Activated CD8-positive, alpha-beta memory T cell treated with anti-CD3 and anti-CD28 coated beads, Interleukin-2, amount 50 U/mL, for 48 hours (primary cell): Measurements from ENCODE around the gene FAM221B.
A peak's percentile ranks its signal among the peaks of the same experiment; 100 is the strongest.

Experiments used
- DNase-seq: peaks from one replicate; pipeline ENCODE4 v3.0.0-alpha.2; 2020

The FAM221B gene

DNA sequence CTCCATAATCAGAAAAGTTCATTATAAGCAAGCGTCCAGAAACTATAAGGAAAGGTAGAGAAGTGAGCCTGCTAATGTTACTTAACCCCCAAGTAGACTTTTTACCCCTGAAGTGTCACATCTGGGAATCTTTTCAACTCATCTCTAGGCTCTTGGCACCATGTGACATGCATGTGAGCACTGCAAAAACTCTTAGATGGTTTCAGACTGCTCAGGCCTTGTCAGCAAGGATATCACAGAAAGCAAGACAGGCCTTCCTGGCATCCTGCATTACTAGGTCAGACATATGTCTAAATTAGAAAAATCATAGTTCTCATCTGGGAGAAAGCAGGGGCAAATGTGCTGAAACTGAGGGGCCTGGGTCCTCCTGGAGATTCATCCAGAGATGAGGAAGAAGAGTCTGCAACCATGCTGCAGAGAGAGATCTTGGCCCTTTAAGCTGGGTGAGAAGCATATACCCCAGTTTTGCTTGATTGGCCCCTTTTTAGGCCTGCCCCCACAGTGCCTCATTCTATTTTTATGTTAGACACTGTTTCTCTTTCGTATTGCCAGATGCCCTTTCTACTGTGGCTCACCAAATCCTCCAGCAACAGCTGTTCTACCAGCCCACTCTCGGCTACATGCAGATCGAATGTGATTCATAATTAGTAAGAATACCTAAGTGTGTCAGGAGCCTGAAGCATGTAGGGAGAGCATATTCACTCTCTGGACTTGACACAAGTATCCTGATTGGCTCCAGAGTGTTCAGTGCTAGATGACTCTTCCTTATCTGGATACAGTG lies 19.4 kb upstream of the FAM221B start:
- DNase-seq, result peak; percentile 60

DNA sequence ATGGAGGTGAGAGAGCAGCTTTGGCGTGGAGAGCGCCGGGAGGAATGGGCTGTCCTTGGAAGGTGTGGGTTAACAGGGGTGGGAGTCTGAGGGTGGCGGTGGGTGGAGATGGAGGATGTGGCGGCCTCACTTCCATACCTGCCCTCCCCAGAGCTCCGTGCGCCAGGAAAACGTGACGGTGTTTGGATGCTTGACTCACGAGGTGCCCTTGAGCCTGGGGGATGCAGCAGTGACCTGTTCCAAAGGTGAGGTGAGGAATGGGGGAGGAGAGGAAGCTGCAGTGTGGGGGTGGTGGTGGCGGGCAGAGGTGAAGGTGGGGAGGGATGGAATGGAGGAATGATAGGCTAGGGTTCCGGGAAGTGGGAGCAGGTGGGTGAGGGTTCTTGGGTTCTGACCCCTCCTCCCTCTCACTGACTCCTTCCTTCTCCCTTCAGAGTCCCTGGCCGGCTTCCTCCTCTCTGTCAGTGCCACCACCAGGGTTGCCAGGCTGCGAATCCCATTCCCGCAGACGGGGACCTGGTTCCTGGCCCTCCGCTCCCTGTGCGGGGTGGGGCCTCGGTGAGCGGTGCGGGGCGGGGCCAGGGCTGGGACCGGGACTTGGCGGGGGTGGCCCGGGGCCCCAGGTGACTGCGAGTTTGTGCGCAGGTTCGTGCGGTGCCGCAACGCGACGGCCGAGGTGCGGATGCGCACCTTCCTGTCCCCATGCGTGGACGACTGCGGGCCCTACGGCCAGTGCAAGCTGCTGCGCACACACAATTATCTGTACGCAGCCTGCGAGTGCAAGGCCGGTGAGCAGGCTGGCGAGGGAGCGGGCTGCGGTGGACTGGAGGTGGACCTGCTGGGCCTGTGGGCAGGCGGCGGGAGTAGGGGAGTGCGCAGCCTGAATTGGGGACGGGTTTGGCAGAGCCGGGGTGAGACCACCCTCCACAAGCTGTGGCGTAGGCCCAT lies 17.6 kb upstream of the FAM221B start:
- no peak for DNase-seq

DNA sequence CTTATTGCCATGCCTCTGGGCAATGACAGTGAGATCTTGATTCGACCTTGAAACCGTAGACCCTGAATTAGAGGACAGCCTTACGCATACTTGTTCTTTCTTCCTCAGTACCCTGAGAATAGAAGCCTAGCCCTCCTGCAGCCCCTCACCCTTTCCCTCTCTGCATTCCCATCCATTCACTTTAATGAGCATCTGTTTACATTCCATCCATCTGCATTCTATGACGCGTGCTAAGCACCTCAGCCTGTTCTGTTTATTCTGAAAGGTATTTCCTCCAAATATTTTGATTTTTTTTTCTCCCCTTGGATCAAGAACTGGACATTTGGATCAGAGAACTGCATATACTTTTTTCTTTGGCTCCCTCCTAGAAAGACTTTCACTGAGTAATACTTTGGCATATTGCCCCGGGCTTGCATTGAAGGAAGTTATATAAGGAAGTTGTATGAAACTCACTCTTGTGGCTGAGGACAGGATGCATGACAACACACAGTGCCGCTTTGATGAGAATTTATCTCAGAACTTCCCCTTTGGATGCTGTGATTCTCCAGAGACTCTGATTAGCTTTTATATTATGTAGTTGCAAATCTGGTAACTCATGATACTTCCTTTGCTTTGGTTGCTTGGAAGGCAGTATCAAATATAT lies 16.2 kb upstream of the FAM221B start:
- DNase-seq, result no peak

DNA sequence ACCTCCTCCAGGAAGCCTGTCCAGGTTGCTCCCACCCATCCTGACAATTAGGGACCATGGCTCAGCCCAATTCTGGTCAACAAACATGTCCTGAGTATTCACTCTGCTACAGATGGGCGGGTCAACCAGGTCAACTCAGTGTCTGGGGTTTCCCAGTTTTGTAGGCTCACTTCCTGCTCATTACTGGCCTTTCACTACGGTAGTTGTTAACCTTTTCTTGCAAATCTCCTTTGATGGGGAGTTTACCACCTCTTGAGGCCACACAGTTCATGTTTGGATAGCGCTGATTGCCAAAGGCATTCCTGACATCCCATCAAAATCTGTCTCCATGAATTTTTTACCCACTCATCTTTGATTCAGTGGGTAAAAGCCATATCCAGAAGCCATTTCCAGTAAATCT lies 14.3 kb upstream of the FAM221B start:
- no peak for DNase-seq

DNA sequence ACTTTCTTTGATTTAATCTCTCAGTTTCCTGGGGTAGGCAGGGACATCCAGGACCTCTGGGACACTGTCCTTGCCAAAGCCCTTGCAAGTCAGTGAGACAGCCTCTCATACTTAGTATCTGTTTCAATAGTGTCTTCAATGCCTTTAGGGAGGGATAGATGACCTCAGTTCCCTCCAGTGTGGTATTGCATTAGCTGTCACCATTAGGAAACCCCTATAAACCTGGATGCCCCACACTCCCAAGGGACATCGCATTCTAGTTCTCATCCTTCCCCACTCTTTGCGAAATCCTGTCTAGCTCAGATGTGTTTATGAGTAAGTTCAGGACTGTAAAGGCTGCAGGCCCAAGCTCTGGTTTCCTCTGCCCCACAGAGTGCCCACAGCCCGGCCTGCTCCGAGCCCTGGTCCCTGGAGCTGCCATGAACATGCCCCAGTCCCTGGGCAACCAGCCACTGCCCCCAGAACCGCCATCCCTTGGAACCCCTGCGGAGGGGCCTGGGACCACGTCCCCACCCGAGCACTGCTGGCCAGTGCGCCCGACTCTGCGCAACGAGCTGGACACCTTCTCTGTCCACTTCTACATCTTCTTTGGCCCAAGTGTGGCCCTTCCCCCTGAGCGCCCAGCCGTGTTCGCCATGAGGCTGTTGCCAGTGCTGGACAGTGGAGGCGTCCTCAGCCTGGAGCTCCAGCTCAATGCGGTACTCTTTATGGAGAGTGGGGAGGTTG lies 13.7 kb upstream of the FAM221B start:
- no peak for DNase-seq

DNA sequence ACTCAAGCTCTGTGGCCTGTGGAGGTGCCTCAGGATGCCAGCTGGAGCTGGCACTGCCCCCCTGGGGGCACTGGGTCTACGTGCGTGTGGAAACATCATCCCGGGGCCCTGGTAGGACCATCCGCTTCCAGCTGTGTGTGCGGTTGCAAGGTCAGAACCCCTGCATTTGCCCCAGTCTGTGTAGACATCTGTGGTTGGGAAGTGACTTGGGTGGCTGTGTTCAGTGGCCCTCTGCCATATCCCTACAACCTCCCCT lies 13.0 kb upstream of the FAM221B start:
- DNase-seq, result no peak

DNA sequence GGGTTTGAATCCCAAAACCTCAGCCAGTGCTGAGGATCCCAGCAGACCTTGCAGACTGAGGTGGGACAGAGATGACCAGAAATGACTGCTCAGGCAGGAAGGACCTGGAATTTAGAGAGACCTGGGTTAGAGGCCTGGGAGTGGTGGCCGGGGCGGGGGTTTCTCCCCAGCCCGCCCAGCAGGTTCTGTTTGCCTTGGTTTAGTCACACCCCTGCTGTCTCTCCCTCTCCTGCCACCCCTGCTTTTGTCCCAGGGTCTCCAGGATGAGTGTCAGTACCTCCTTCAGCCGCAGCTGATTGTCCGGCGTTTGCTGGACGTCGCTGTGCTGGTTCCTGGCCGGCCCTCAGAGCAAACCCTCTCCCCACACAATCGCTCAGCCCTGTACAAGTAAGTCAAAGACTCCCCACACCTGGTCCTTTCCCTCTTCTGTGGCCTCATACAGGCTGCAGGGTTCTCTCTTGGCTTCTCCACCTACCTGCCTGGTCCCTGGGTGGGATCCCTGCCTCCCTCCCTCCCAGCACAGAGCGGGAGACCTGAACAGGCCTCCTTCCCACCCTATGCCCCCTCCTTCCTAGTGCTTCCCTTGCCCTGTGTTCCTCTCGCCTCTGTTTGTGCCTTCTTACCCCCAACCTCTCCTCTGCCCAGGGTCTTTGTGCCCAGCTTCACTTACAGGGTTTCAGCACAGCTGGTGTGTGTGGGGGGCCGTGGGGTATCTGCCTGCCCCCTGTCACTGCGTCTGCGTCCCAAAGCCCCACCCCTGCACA lies 12.5 kb upstream of the FAM221B start:
- DNase-seq, result no peak

DNA sequence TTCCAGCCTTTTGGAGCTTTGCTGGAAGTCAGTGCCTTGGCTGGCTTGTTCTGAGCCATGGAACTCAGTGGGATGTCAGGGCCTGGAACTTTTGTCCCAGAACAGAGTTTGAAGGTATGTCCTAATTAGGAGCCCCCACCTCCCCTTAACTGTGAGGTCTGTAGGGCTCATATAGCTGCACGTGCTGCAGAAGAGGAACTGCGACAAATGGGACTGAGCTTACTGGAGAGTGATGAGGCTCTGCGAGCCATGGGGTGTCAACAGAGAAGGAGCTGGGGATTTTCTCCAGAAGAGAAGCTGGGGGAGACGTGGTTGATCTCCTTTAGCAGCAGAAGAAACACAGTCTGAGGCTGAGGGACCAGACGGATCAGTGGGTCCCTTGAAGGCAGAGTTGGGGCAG lies 11.4 kb upstream of the FAM221B start:
- DNase-seq, result no peak

DNA sequence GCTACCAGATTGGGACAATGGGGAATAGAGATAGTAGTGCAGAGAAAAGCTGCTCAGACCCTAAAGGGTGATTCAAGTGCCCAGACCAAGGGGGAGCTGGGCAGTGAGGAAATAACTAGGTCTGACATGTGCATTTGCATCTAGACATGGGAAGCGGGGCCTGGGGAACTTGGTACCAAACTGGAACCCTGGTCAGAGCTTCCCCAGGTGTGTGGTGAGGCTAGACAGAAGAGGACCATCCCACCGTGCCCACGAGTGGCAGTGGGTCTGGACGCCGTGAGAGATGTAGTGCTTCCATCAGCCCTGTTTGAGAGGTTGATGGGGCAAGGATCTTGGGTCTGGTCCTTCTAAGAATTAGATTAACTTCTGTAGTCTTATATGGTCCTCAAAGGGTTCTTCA lies 8.1 kb upstream of the FAM221B start:
- DNase-seq, result no peak

DNA sequence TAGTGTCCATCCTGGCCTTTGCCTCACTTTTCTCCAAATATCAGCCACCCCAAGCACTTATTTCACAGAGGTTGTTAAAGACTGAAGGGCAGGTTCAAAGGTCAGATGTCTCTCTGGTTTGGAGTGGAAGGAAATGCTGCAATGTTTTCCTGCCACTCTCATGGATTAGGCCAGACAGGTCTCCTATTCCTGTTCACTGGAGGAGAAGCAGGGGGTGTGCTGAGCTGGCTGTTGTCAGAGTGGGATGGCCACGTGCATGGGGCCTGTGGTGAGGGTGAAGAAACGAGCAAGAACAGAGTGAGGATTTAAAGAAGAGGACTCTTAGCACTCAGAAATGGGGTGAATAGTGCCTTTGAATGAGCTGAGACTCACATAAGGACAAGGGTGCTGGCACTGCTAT lies 7.2 kb upstream of the FAM221B start:
- no peak for DNase-seq

DNA sequence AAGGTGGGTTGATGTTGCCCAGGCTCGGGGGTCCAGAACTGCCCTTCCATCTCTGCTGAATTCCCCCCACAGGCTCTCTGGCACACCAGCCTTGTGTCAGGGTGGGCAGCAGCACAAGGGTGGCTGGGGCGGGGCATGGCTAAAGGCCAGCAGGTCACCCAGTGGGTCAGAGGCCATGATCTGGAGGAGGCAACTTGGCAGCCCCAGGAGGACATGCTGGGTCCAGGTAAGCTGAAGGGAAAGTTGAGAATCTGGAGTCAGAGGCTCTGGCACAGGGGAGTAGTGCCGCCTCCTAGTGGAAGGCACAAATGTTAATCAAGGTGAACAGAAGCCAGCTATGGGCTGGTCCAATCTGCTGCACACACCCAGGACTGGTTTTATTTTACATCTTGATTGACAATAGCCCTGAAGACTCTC lies 6.7 kb upstream of the FAM221B start:
- no peak for DNase-seq

DNA sequence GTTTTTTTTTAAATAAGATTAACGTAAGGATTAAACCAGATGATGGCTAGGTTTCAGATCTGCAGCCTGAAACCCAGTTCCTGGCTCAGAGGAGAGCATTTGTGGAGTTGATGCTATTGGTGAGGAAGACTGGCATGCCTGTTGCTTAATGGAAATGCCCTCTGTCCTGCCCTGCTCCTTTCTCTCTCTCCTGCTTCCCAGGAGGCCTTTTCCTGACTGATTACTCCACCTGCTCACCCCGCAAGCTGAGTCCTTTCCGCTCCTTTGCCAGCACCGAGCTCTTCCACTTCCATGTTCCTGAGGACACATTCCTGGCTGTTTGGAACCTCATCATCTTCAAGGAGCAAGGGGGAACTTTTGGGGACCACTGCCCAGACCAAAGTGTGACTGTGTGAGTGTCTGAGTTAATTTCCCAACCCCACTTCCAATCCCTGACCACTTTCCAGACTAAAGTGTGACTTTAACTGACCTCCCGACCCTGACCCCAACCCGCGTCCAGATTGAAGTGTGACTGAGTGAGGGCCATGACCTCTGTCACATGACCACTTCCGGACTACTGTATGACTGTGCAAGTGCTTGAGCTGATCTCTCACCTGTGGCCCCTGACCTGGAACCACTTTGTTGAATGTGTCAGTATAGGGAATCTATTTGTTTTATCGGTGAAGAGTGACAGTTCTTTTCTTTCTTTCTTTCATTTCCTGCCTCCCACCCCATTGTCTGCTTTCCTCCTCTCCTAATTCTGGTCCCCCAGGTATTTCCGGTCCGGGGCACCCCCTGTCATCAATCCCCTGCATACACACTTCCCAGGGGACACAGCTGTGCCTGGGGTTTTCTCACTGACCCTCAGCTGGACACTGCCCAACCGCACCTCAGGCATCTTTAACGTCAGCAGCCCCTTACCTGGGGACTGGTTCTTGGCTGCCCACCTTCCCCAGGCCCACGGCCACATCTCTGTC lies 6.0 kb upstream of the FAM221B start:
- DNase-seq, result no peak

DNA sequence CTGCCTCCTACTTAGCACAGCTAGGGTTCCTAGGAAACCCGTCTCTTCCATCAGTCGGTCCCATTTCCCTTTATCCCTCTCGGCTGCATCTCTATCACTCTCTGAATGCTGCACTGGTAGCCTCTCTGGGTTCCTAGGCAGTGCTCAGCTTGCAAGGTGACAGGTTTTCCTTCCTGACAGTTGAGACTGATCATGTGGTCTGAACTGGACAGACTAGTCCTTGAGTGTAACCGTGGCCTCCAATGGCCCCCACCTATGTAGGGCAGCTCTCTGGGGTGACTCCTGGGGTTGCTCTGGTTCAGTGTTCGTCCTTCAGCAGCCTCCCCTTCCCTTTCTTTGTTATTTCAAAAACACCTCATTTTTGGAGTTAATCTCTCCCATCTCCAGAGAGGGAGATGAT lies 4.3 kb upstream of the FAM221B start:
- DNase-seq, result no peak

DNA sequence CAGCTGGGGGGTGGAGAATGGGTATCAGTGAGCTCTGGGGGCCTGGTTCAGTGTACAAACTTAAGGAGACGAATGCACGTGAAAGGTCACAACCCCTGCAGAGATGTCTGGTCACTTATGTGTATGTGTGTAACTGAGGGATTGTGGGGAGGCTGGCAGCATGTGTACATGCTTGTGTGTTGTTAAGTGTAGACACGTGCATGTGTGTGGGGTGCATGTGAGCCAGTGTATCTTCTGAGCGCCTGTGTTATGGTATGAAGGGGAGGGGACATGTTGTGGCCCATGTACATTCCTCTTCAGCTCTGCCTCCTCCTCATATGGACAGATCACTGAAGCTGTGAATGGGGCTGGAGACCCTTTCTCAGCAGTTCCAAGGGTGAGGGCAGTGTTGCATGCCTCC lies 2.5 kb upstream of the FAM221B start:
- no peak for DNase-seq

DNA sequence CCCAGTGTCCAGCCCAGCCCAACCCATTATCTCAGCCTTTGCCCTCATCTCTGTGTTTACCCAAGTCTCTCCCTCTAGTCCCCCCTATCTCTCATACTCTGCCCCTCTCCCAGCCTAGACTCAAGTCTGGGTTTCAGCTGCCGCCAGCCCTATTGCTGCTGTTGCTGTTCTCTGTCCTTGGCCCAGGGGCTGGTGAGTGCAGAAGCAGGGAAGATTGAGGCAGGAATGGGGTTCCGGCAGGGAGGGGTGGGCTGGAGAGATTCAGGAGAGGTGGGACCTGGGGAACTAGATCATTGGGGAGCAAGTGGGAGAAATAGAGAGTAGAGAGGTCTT lies 1.2 kb upstream of the FAM221B start:
- no peak for DNase-seq

DNA sequence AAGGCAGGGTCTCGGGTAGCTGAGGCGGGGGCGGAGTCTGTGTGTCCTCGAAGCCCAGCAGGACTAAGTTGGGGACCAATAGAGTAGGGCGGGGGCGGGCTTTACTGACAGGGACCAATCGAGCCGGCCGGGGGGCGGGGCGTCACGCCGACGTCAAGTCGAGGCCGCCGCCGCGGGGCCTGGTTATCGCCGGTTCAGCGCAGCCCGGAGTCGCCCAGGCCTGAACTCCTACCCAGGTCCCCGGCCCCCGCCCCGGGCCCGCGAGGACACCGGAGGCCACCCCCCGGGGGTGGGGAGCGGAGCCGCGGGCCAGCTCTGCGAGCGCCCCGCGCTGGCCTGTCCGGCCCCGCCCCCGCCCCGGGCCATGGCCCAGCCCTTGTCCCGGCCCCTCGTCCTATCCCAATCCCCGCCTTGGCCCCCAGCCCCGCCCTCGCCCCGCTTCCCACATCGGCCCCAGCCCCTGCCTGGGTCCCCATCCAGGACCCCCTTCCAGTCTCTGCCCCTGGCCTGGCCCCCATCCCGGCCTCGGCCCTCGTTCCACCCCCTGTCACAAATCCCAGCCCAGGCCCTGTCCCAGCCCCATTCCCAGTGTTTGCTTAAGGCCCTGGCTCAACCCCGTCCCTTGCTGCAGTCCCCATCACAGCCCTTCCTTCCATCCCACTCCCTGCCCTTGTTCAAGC lies 692 bp upstream of the FAM221B start, which contains the start of gene TMEM8B:
TSS of gene TMEM8B (plus strand) at position 145 of the 680 bp plus-strand sequence. CDS start at position 365, 220 bp downstream.
- DNase-seq, result peak; percentile 96

DNA sequence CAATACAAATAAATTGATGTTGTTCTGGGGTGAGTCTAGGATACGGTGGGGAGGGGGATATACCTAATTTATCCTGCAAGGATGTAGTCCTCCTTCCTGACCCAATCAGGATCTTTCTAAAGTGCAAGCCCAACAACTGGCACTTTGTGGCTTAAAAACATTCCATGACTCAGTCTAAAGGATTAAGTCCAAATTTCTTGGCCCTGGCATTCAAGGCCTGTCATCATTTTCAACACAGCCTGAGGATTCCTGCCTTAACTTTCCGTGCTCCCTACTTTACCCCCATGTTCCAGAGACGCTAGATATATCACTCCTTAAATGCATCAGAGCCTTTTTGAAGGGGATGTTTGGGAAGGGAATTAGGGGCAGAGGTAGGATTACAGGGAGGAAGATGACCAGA lies 1.0 kb downstream of the FAM221B start:
- DNase-seq, result no peak

DNA sequence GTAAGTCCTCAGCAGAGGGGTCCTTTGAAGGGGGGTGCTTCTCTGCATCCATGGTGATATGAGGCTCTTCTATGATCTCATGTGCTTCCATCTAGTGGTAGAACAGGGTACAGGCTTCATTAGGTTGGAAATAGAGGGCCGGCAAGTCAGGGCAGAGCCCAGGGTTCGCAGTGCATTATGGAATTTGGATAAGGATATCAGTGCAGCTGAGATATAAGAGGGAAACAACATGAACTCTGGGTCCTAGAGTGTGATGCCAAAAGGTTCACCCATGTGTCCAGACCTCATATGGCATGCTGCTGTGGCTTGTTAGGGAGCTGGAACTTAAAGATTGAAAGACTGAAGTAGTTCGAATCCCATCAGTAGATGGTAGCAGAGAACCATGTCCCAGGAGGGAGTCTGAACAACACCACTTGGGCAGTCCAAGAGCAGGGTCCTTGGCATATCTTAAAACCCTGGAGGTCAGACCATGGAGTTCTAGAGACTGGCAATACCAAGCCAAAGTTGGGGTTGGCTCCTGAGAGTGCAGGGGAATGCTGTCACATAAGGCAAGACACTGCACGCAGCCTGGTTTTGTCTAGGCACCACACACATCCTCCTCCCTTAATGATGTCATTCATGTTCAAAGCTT lies 2.3 kb downstream of the FAM221B start:
- no peak for DNase-seq

DNA sequence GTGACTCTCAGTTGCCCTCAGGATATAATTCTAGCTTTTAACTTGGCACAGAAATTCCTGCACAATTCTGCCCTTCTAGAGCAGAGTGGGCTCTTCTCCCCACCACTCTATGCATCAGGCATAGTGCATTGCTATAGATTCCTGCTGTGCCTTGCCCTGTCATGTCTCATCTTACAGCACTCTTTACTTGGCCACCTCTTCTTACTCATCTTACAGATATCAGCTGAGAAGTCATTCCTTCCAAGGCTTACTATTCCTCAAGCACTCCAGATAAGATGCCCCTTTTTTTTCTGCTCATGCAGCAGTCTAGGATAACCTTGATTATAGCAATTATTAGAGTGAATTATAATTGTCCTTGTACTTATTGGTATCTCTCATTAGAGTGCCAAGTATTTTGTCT lies 5.6 kb downstream of the FAM221B start:
- no peak for DNase-seq

DNA sequence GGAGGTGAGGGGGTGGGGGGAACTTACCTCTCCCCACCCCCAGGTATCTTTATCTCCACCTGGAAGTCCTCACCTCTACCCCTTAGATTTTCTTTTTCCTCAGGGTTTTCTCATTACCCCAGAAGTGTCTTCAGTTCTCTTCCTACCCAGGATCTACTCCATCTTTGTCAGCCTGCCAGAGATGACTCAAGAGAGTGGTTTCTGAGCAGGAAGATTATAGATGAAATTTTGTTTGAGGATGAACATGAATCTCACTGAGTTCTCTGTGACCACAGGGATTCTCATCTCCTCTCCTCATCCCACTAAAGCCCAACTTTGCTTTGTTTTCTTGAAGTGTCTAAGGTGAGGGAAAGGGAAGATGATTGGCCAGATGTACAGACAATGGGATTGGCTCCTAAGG lies 8.5 kb downstream of the FAM221B start:
- DNase-seq, result no peak
